HepG2 (cell line): ENCODE results near the gene GLB1L. TPM values are rescaled to one million over a fixed set of nuclear protein-coding genes. Genes with fewer than 3 reads are reported as not detected.

ENCODE experiments used
- ATF6 ChIP-seq: sonication (generic); formaldehyde crosslinking; conservative IDR thresholded peaks from 2 replicates; pipeline ENCODE4 v1.4.0; 2020; ENCODE audit warnings: missing genetic modification reagents
- ATM ChIP-seq: fragments of 450-650 bp; IDR thresholded peaks from 2 replicates; pipeline ENCODE4 v1.7.1; 2017; ENCODE audit warnings: mild to moderate bottlenecking, borderline replicate concordance
- DMAP1 ChIP-seq: IDR thresholded peaks from 2 replicates; pipeline ENCODE4 v1.6.1; 2016
- ETS1 ChIP-seq: sonication (generic); formaldehyde crosslinking; IDR thresholded peaks from 2 replicates; pipeline ENCODE4 v1.4.0; 2020; ENCODE audit warnings: missing genetic modification reagents
- JUNB ChIP-seq: sonication (generic); formaldehyde crosslinking; IDR thresholded peaks from 2 replicates; pipeline ENCODE4 v1.8.0; 2022; ENCODE audit warnings: missing genetic modification reagents, mild to moderate bottlenecking, borderline replicate concordance
- PCBP1 ChIP-seq: fragments of 200-400 bp; formaldehyde crosslinking; IDR thresholded peaks from 2 replicates; pipeline ENCODE4 v1.6.1; 2017; ENCODE audit warnings: mild to moderate bottlenecking, low read depth, low read length, borderline replicate concordance
- PHF8 ChIP-seq: sonication (generic); formaldehyde crosslinking; IDR thresholded peaks from 2 replicates; pipeline ENCODE4 v1.5.0; 2020; ENCODE audit warnings: missing genetic modification reagents
- SIN3B ChIP-seq: fragments of 150-350 bp; IDR thresholded peaks from 2 replicates; pipeline ENCODE4 v1.6.1; 2014; ENCODE audit warnings: low read length
- YEATS2 ChIP-seq: sonication (generic); formaldehyde crosslinking; IDR thresholded peaks from 2 replicates; pipeline ENCODE4 v1.4.0; 2020; ENCODE audit warnings: missing genetic modification reagents, borderline replicate concordance
- ZFX ChIP-seq: sonication (generic); formaldehyde crosslinking; IDR thresholded peaks from 2 replicates; pipeline ENCODE4 v1.4.0; 2020; ENCODE audit warnings: mild to moderate bottlenecking, low read depth, missing genetic modification reagents, moderate library complexity
- ZHX1 ChIP-seq: sonication (generic); formaldehyde crosslinking; IDR thresholded peaks from 2 replicates; pipeline ENCODE4 v1.8.1; 2022; ENCODE audit warnings: low read depth, mild to moderate bottlenecking, missing genetic modification reagents
- ZNF33B ChIP-seq: sonication (generic); formaldehyde crosslinking; IDR thresholded peaks from 2 replicates; pipeline ENCODE4 v1.5.1; 2020; ENCODE audit warnings: mild to moderate bottlenecking, missing genetic modification reagents
- ZNF460 ChIP-seq: sonication (generic); formaldehyde crosslinking; IDR thresholded peaks from 2 replicates; pipeline ENCODE4 v1.5.1; 2020; ENCODE audit warnings: missing genetic modification reagents, mild to moderate bottlenecking, borderline replicate concordance
- ZNF562 ChIP-seq: sonication (generic); formaldehyde crosslinking; IDR thresholded peaks from 2 replicates; pipeline ENCODE4 v1.8.0; 2022; ENCODE audit warnings: missing genetic modification reagents, borderline replicate concordance
- ZNF691 ChIP-seq: sonication (generic); formaldehyde crosslinking; IDR thresholded peaks from 2 replicates; pipeline ENCODE4 v1.4.0; 2020; ENCODE audit warnings: missing genetic modification reagents, low read depth, mild to moderate bottlenecking, borderline replicate concordance
- ZNF766 ChIP-seq: sonication (generic); formaldehyde crosslinking; IDR thresholded peaks from 2 replicates; pipeline ENCODE4 v1.5.0; 2020; ENCODE audit warnings: missing genetic modification reagents, borderline replicate concordance
- ZNF773 ChIP-seq: sonication (generic); formaldehyde crosslinking; IDR thresholded peaks from 2 replicates; pipeline ENCODE4 v1.4.0; 2020; ENCODE audit warnings: missing genetic modification reagents, borderline replicate concordance
- polyA plus RNA-seq, 8 experiments: library from polyadenylated mRNA; depleted of rRNA in 3 of 8; stranded (reverse) in 7 of 8; unstranded in 1 of 8; fragments of >200 nt; fragmentation: Illumina TruSeq in 4 of 8; extraction: Trizol in 4 of 8; gene quantifications; 2 replicates each; pipeline versions ENCODE4 v1.2.1 to v1.2.3, GENCODE V29; 2011 to 2016; ENCODE audit warnings: low read depth in 4 of 8, missing spikeins in 1 of 8, mixed read lengths in 1 of 8; ENCODE audit not compliant: insufficient read depth in 1 of 8
- total RNA-seq, 5 experiments: library from RNA; depleted of rRNA; stranded (reverse); fragments of >200 nt; fragmentation: Illumina TruSeq; extraction: Trizol; gene quantifications; 2 replicates each; pipeline ENCODE4 v1.2.3, GENCODE V29; 2016; ENCODE audit warnings: low read depth in 1 of 5
- TF ChIP-seq, protein P1 (sequence below): IDR thresholded peaks from 2 replicates; pipeline ENCODE4 v1.6.1; 2016; ENCODE audit warnings: low read depth
- TF ChIP-seq, protein P2 (sequence below): sonication (generic); formaldehyde crosslinking; IDR thresholded peaks from 2 replicates; pipeline ENCODE4 v1.9.0; 2022; ENCODE audit warnings: low read depth, missing genetic modification reagents

GLB1L gene
- total and polyA plus RNA-seq, 2 of the 13 experiments (the other 11 are each of a cell fraction or from before 2014, with no cell fraction given): 6.8 to 7.3 TPM

GRCh38 chr2:219269362-219270054 lies 24.3 kb upstream of the GLB1L start (continued):
- TF ChIP-seq ATM (no peak), JUNB (no peak), ZNF773 (CRISPR knock-in tag) (no peak), ZNF562 (CRISPR knock-in tag) (no peak), ZFX (CRISPR knock-in tag) (peak; percentile 66; the same call in 1 of the 2 replicates), PCBP1 (no peak), YEATS2 (CRISPR knock-in tag) (0 out of 2 replicates have a peak, but pooled peaks have one; percentile 22), ZNF460 (CRISPR knock-in tag) (no peak), PHF8 (CRISPR knock-in tag) (no peak), ZNF691 (CRISPR knock-in tag) (peak; percentile 37; the same call in 1 of the 2 replicates), ZNF33B (CRISPR knock-in tag) (no peak), ZNF766 (CRISPR knock-in tag) (no peak), SIN3B (no peak), ATF6 (CRISPR knock-in tag) (no peak), DMAP1 (CRISPR knock-in tag) (0 out of 2 replicates have a peak, but pooled peaks have one; percentile 42), ETS1 (CRISPR knock-in tag) (no peak), ZHX1 (CRISPR knock-in tag) (0 out of 2 replicates have a peak, but pooled peaks have one; percentile 34)
- TF ChIP-seq, protein P1, sequence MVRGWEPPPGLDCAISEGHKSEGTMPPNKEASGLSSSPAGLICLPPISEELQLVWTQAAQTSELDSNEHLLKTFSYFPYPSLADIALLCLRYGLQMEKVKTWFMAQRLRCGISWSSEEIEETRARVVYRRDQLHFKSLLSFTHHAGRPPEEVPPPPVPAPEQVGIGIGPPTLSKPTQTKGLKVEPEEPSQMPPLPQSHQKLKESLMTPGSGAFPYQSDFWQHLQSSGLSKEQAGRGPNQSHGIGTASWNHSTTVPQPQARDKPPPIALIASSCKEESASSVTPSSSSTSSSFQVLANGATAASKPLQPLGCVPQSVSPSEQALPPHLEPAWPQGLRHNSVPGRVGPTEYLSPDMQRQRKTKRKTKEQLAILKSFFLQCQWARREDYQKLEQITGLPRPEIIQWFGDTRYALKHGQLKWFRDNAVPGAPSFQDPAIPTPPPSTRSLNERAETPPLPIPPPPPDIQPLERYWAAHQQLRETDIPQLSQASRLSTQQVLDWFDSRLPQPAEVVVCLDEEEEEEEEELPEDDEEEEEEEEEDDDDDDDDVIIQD: no peak
- TF ChIP-seq, protein P2, sequence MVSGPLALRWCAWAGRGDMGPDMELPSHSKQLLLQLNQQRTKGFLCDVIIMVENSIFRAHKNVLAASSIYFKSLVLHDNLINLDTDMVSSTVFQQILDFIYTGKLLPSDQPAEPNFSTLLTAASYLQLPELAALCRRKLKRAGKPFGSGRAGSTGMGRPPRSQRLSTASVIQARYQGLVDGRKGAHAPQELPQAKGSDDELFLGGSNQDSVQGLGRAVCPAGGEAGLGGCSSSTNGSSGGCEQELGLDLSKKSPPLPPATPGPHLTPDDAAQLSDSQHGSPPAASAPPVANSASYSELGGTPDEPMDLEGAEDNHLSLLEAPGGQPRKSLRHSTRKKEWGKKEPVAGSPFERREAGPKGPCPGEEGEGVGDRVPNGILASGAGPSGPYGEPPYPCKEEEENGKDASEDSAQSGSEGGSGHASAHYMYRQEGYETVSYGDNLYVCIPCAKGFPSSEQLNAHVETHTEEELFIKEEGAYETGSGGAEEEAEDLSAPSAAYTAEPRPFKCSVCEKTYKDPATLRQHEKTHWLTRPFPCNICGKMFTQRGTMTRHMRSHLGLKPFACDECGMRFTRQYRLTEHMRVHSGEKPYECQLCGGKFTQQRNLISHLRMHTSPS (CRISPR knock-in tag): peak; percentile 91
